Astrocyte of the cerebellum (primary cell): Measurements from ENCODE around the gene HEG1.

Source experiments
- DNase-seq: peaks from one replicate; pipeline ENCODE4 v3.0.0-alpha.2; 2011; ENCODE audit warnings: low read depth
- H3K4me3 ChIP-seq: 2 replicates; pipeline ENCODE4 v1.5.1; 2011; ENCODE audit warnings: mild to moderate bottlenecking, low read depth, low read length, moderate library complexity
- in situ Hi-C: cut with HindIII; loops from 2 replicates; pipeline ENCODE4 v1.10.0; 2017; ENCODE audit warnings: low sequenced_read_pairs
- TF ChIP-seq, protein P1 (sequence below): IDR thresholded peaks from 2 replicates; pipeline ENCODE4 v1.5.1; 2012; ENCODE audit warnings: low read length, low read depth, moderate library complexity, mild to moderate bottlenecking; ENCODE audit errors: missing control alignments

The HEG1 gene

DNA sequence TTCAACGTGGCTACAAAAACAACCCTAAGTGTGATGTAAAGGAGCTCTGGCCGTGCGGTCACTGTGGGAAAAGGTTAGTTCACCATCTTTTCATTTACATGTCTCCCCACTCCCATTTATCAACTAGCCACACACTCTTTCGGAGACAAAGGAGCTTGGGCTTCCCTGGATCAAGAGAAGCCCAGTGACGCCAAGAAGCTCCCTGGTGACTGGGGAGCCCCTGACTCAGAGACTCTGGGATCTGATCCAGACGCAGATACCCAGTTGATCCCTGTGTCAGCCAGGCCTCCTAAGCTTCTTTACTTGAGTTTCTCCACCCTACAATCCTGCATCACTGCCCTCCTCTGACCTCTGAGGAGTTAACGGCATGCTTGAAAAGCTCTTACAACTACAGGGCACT is 43.9 kb downstream of the HEG1 start:
- in situ Hi-C loops, result loop anchor here (5.0 kb wide), 1 partner anchor 105 kb away; no protein-coding TSS in a partner anchor
- peak; percentile 83 for DNase-seq
- TF ChIP-seq, protein P1, sequence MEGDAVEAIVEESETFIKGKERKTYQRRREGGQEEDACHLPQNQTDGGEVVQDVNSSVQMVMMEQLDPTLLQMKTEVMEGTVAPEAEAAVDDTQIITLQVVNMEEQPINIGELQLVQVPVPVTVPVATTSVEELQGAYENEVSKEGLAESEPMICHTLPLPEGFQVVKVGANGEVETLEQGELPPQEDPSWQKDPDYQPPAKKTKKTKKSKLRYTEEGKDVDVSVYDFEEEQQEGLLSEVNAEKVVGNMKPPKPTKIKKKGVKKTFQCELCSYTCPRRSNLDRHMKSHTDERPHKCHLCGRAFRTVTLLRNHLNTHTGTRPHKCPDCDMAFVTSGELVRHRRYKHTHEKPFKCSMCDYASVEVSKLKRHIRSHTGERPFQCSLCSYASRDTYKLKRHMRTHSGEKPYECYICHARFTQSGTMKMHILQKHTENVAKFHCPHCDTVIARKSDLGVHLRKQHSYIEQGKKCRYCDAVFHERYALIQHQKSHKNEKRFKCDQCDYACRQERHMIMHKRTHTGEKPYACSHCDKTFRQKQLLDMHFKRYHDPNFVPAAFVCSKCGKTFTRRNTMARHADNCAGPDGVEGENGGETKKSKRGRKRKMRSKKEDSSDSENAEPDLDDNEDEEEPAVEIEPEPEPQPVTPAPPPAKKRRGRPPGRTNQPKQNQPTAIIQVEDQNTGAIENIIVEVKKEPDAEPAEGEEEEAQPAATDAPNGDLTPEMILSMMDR, result no peak
- H3K4me3 ChIP-seq, result no peak overlapping the region

DNA sequence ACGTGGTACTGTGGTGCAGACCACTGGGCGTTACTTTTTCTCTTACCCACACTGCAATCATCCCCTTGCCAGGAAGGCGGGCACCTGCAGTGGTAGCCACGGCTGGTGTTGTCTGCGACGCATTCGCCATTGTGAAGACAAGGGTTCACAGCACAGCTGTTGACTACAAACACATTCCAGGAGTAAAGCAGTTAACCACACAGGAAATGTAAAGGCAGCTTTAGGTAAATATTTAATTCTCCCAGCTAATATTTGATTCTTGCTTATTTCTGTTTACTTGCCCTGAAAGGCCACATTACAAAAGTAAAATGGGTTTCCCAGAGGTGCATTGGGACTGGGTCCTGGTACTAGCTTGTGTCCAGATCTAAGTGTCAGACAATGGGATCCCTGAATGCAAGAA is 45.4 kb downstream of the HEG1 start:
- in situ Hi-C loops, result loop anchor here (5.0 kb wide), 1 partner anchor 107 kb away; no protein-coding TSS in a partner anchor
- TF ChIP-seq, protein P1, result no peak
- H3K4me3 ChIP-seq, result no peak overlapping the region
- no peak for DNase-seq

DNA sequence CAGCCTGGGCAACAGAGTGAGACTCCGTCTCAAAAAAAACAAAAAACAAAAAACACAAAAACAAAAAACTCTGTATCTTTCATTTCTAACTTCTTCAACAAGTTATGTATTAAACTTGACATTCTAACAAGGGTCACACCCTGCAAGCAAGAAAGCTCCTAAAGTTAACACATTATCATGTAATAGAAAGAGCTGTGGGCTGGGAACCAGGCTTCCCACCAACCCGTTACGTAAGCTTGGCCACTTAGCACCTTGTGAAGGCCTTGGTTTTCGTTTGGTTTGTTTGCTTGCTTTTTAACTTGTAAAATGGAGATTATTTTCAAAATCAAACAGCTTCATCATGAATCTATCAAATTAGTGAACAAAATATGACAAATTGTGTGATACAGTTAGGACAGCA is 47.0 kb downstream of the HEG1 start:
- no peak for DNase-seq
- in situ Hi-C loops, result no loop called here
- H3K4me3 ChIP-seq, result no peak overlapping the region
- TF ChIP-seq, protein P1, result no peak

DNA sequence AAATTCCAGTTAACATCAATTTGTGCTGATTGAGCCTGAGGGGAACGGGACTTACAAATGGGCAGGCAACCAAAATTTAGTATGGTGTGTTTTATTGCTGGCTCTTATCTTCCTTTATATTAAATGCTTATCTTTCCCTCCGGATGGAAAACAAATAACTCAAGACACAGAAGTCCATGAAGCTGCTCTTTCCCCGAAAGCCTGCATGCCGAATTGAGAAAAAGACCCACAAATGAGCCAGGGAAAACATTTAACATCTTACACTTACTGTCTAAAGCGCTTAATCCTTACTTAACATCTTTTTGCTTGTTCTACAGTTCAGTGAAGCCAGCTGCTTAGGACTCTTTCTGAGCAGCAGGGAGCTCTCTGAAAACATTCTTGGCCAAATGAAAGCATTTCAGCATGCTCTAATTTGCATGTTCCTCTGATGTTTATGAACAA is 49.5 kb downstream of the HEG1 start:
- TF ChIP-seq, protein P1, result no peak

DNA sequence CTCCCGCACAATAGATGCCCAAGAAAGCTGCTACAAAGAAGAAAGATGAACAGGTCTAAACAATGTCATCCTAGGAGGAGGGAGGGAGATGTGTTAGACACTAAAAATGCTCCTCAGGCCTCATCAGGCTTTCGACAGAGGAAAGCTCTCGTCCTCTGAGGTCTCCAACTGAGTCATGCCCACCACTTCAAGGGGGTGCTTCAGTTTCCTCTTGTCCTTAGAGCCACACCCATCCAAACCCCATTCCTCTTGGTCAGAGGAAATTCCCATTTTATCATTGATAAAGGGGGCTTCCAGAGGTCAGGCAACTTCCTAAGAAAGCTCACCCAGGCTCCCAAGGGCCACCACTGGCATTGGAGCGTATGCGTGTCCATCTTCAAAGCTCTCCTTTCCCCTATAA is 50.1 kb downstream of the HEG1 start:
- no peak for DNase-seq
- no peak overlapping the region for H3K4me3 ChIP-seq
- in situ Hi-C loops, result no loop called here
- TF ChIP-seq, protein P1, result no peak

More for the DNA sequence above, 49.5 kb downstream of the HEG1 start:
- no peak for DNase-seq
- in situ Hi-C loops, result no loop called here
- no peak overlapping the region for H3K4me3 ChIP-seq

DNA sequence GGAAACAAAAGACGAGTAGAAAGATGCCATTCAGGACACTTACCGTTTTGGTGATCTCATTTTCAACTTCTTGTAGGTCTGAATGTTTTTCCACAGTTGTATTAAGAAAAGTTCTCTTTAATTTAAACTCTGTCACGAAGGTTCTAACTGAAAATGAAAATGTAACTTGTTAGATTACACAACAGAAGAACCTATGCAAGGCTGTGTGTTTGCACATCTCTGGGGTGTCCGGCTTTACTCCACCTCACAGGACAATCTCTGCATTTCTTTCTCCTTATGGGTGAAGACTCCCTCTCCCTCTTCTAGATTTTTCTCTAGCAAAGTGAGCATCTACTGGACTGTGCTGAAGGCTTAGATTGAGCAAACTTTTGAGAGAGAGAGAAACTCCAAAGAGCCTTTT is 50.6 kb downstream of the HEG1 start:
- TF ChIP-seq, protein P1, result no peak
- no peak for DNase-seq
- H3K4me3 ChIP-seq, result no peak overlapping the region
- in situ Hi-C loops, result no loop called here
